Fibroblast of villous mesenchyme (primary cell): Measurements from ENCODE around the gene B3GALT6. TPM values are rescaled to one million over a fixed set of nuclear protein-coding genes. Genes with fewer than 3 reads are reported as not detected.

Source experiments
- DNase-seq: peaks from one replicate; pipeline ENCODE4 v3.0.0-alpha.2; 2010; ENCODE audit warnings: low read depth
- H3K4me3 ChIP-seq: 2 replicates; pipeline ENCODE4 v1.5.1; 2011; ENCODE audit warnings: low read depth, mild to moderate bottlenecking, low read length
- CTCF ChIP-seq: IDR thresholded peaks from 2 replicates; pipeline ENCODE4 v1.5.1; 2012; ENCODE audit warnings: low read depth, mild to moderate bottlenecking, low read length; ENCODE audit not compliant: insufficient read depth
- total RNA-seq: library from RNA; depleted of rRNA; stranded (reverse); fragments of >200 nt; gene quantifications from 2 replicates; pipeline ENCODE4 v1.2.3, GENCODE V29; 2012

Gene B3GALT6
- total RNA-seq, 1 donor = 25.0 TPM

GRCh38 chr1:1239227-1239613 lies 7.2 kb downstream of the B3GALT6 start:
- no peak for TF ChIP-seq CTCF

GRCh38 chr1:1239614-1240347 lies 7.7 kb downstream of the B3GALT6 start:
- no peak for TF ChIP-seq CTCF
- DNase-seq = no peak
- no peak overlapping the region for H3K4me3 ChIP-seq

More at GRCh38 chr1:1239227-1239613, 7.2 kb downstream of the B3GALT6 start:
- DNase-seq = no peak
- no peak overlapping the region for H3K4me3 ChIP-seq

- DNase-seq = no peak
- no peak overlapping the region for H3K4me3 ChIP-seq
- TF ChIP-seq CTCF = no peak
Observed at GRCh38 chr1:1240348-1240732, 8.3 kb downstream of the B3GALT6 start.

- DNase-seq = no peak
- no peak for TF ChIP-seq CTCF
- no peak overlapping the region for H3K4me3 ChIP-seq
Observed at GRCh38 chr1:1240822-1241587, 9.0 kb downstream of the B3GALT6 start.

- TF ChIP-seq CTCF = no peak
- no peak for DNase-seq
- H3K4me3 ChIP-seq = no peak overlapping the region
Observed at GRCh38 chr1:1241588-1242219, 9.7 kb downstream of the B3GALT6 start.

- no peak overlapping the region for H3K4me3 ChIP-seq
- no peak for DNase-seq
- TF ChIP-seq CTCF = no peak
Observed at GRCh38 chr1:1242461-1243265, 10.6 kb downstream of the B3GALT6 start.
